ENCODE measurements around the gene DBF4.
"Not testable (repeated sequence)": the region's sequence is repeated elsewhere in the genome, so short reads cannot be mapped to it uniquely, and the experiment has no call there.

DBF4 gene, protein sequence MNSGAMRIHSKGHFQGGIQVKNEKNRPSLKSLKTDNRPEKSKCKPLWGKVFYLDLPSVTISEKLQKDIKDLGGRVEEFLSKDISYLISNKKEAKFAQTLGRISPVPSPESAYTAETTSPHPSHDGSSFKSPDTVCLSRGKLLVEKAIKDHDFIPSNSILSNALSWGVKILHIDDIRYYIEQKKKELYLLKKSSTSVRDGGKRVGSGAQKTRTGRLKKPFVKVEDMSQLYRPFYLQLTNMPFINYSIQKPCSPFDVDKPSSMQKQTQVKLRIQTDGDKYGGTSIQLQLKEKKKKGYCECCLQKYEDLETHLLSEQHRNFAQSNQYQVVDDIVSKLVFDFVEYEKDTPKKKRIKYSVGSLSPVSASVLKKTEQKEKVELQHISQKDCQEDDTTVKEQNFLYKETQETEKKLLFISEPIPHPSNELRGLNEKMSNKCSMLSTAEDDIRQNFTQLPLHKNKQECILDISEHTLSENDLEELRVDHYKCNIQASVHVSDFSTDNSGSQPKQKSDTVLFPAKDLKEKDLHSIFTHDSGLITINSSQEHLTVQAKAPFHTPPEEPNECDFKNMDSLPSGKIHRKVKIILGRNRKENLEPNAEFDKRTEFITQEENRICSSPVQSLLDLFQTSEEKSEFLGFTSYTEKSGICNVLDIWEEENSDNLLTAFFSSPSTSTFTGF

GRCh38 chr7:87876040-87876868 is at the start of gene DBF4, which contains the start of gene SLC25A40:
DBF4 (plus strand) TSS chr7:87876493; CDS start chr7:87876733, 240 bp downstream.
SLC25A40 (minus strand) TSS chr7:87876360; CDS start chr7:87858727, 17,633 bp downstream.
- DNase-seq (ENCODE audit: low spot score) = peak; percentile 98

DNA sequence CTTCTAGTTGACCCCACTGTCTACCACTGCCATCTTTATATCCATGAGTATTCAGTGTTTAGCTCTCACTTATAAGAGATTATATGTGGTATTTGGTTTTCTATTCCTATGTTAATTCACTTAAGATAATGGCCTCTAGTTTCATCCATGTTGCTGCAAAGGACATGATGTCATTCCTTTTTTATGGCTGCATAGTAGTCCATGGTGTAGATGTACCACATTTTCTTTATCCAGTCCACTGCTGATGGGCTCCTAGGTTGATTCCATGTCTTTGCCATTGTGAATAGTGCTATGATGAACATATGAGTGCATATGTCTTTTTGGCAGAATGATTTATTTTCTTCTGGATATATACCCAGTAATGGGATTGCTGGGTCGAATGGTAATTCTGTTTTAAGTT is 47.9 kb upstream of the DBF4 start:
- DNase-seq (ENCODE audit: low spot score) = not testable (repeated sequence)

GRCh38 chr7:87831097-87831496 is 45.2 kb upstream of the DBF4 start:
- DNase-seq (ENCODE audit: low spot score) = no peak

GRCh38 chr7:87833130-87833529 is 43.2 kb upstream of the DBF4 start:
- no peak for DNase-seq (ENCODE audit: low spot score)

GRCh38 chr7:87837597-87837996 is 38.7 kb upstream of the DBF4 start:
- DNase-seq (ENCODE audit: low spot score) = no peak

DNA sequence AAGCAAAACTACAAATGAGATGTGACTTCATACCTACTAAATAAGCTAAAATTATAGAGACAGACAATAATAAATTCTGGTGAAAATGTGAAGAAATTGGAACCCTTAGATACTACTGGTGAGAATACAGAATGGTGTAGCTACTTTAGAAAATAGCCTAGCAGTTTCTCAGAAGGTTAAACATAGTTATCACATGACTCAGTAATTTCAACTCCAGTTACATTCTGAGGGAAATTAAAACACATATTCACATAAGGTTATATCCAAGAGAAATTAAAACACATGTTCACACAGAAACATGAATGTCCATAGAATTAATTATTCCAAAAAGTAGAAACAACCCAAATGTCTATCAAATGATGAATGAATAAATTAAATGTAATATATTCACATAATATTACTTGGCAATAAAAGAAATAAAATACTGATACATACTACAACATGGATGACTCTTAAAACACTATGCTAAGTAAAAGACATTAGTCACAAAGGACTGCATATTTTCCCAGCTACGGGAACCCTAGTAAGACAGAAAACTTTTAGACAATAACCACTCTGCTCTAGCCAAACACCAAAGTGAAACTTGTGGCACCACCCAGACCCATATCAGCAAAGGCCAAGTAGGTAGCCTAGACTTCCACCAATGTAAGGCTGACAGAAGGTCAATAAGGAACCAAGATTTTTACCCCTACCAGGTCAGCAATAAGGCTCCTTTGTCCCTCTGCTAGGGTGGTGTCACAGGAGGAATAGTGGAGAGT is 25.3 kb upstream of the DBF4 start:
- peak; percentile 16 for DNase-seq (ENCODE audit: low spot score)

DNA sequence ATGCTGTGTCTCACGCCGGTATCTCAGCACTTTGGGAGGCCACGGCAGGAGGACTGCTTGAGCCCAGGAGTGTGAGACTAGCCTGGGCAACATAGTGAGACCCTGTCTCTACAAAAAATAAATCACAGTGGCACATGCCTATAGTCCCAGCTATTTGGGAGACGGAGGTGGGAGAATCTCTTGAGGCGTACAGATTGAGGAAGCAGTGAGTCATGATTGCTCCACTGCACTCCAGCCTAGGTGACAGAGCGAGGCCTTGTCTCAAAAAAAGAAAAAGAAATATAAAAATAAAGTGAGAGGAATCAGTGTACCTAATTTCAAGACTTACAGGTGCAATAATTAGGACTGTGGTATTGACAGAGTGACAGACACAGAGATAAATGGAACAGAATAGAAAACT is 24.0 kb upstream of the DBF4 start:
- DNase-seq (ENCODE audit: low spot score) = no peak

- DNase-seq (ENCODE audit: low spot score) = no peak
Observed at GRCh38 chr7:87853237-87853864, 22.9 kb upstream of the DBF4 start.

GRCh38 chr7:87858417-87859100 is 17.7 kb upstream of the DBF4 start:
- DNase-seq (ENCODE audit: low spot score) = no peak

GRCh38 chr7:87866089-87866488 is 10.2 kb upstream of the DBF4 start:
- no peak for DNase-seq (ENCODE audit: low spot score)

DNA sequence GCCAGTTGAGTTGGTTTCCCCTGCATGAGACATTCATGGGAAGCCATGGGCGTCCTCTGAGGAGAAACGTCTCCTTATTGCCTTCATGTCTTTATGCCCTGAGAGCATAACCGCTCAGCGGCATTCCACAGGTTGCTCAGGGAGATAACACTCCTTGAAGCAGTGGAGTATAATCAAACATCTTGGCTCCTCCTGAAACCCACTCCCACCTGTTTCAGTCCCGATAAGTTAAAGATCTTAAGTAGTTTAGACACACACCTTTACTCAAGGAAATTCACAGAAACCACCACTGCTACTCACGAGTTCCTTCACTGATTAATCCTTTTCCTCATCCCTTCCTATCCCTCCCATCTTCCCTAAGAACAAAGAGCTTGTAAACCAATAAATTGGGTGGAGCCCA is 9.8 kb upstream of the DBF4 start:
- DNase-seq (ENCODE audit: low spot score) = not testable (repeated sequence)

DNA sequence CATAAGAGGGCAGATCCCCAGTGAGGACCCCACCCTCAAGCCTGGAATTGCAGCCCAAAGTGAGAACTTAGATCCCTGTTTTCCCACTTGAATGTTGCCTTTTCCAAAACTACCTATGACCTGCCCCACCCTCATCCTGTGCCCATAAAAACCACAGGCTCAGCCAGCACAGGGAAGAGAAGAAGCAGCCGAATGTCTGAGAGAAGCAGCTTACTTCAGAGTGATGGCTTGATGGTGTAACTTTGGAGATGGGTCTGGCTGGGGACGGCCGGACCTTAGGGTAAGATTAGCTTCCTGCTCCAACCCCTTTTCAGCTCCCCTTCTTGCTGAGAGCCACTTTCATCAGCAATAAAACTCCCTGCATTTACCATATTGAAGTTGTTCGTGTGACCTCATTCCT is 5.8 kb upstream of the DBF4 start:
- no peak for DNase-seq (ENCODE audit: low spot score)

DNA sequence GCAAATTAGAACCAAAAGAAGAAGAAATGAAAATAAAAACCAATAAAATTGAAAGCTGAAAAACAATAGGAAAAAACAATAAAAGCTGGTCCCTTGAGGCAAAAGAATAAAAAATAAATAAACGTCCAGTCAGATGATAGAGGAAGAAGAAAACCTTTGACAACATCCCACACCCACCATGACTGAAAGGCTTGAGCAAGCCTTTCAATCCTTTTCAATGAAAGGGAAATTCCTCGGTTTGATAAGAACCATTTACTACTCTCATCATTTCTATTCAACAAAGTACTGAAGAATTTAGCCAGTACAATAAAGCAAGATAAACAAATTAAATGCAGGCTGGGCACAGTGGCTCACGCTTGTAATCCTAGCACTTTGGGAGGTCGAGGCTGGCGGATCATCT is 3.9 kb upstream of the DBF4 start:
- DNase-seq (ENCODE audit: low spot score) = no peak

GRCh38 chr7:87873328-87873727 is 3.0 kb upstream of the DBF4 start:
- not testable (repeated sequence) for DNase-seq (ENCODE audit: low spot score)

- DNase-seq (ENCODE audit: low spot score) = no peak
Observed at GRCh38 chr7:87874066-87874465, 2.2 kb upstream of the DBF4 start.

GRCh38 chr7:87875151-87876039 is 898 bp upstream of the DBF4 start:
- DNase-seq (ENCODE audit: low spot score) = peak; percentile 21

GRCh38 chr7:87876869-87877234 is 559 bp downstream of the DBF4 start:
- DNase-seq (ENCODE audit: low spot score) = peak; percentile 70

- DNase-seq (ENCODE audit: low spot score) = peak; percentile 11
Observed at GRCh38 chr7:87877366-87878040, 1.2 kb downstream of the DBF4 start.

- peak; percentile 2 for DNase-seq (ENCODE audit: low spot score)
Observed at GRCh38 chr7:87878208-87878735, 2.0 kb downstream of the DBF4 start.
